Brain microvascular endothelial cell (primary cell): ENCODE results near the gene RHOBTB1.
A peak's percentile ranks its signal among the peaks of the same experiment; 100 is the strongest.

Experiments
- DNase-seq: peaks from one replicate; pipeline ENCODE4 v3.0.0-alpha.2; 2020
- H3K27ac ChIP-seq: fragments of 250-450 bp; sonication (Bioruptor Pico); 2 replicates; pipeline ENCODE4 v1.5.1; 2020; ENCODE audit warnings: mild to moderate bottlenecking, moderate library complexity
- H3K27me3 ChIP-seq: fragments of 250-450 bp; sonication (Bioruptor Pico); replicated peaks from 2 replicates; pipeline ENCODE4 v1.5.1; 2020; ENCODE audit warnings: mild to moderate bottlenecking
- H3K36me3 ChIP-seq: fragments of 250-450 bp; sonication (Bioruptor Pico); replicated peaks from 2 replicates; pipeline ENCODE4 v1.5.1; 2020; ENCODE audit warnings: mild to moderate bottlenecking
- H3K4me3 ChIP-seq: 2 replicates; pipeline ENCODE4 v1.5.1; 2011; ENCODE audit warnings: low read depth, mild to moderate bottlenecking, control low read depth, low read length, moderate library complexity
- CTCF ChIP-seq: IDR thresholded peaks from 2 replicates; pipeline ENCODE4 v1.5.1; 2011; ENCODE audit warnings: low read depth, mild to moderate bottlenecking, moderate library complexity, low read length, control low read depth, inconsistent platforms; ENCODE audit errors: missing control alignments
- in situ Hi-C: cut with HindIII; loops from 2 replicates; pipeline ENCODE4 v1.10.0; 2017; ENCODE audit warnings: low sequenced_read_pairs, low pct_ligation_motif_present

RHOBTB1 gene

DNA sequence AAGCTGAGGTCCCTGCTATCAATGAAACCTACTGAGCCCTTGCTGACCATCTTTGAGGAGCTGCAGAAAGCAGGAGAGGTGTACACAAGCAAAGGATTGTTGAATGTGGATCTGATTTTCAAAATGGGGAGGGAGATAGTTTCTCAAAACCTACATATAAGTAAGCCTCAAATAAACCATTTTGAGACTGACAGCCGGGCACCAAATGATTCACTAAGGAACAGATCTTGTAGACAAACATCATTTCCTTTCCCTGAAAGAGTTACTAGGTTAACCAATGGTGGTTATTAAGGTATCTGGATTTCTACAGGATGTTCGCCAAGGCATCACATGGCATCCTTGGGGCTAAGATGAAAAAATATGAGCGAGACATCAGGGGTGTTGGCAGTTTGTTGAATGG lies 24.5 kb upstream of the RHOBTB1 start:
- in situ Hi-C loops: no loop called here
- H3K4me3 ChIP-seq: no peak overlapping the region
- no peak for DNase-seq
- no peak overlapping the region for H3K27ac ChIP-seq
- H3K36me3 ChIP-seq: no peaks in the 10 kb centered on the region
- no peak for TF ChIP-seq CTCF
- H3K27me3 ChIP-seq: no peaks in the 10 kb centered on the region

- in situ Hi-C loops: no loop called here
- DNase-seq: no peak
Measured at GRCh38 chr10:60967854-60968484, 24.0 kb upstream of the RHOBTB1 start.

DNA sequence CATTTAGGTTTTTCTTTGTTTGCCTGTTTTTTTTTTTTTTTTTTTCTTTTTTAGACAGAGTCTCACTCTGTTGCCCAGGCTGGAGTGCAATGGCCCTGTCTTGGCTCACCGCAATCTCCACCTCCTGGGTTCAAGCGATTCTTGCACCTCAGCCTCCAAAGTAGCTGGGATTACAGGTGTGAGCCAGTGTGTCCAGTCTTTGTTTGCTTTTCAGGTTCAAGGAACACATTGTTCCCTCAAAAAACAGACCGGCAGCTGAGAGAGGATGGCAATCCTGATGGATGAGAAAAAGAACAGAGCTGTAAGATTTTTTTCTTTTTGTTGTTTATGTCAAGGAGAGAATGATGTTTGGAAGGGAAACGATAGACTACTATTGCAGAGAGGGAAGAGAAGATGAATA lies 23.3 kb upstream of the RHOBTB1 start:
- no peak for TF ChIP-seq CTCF
- DNase-seq: no peak
- Histone ChIP-seq H3K36me3 (no peaks in the 10 kb centered on the region), H3K27me3 (no peaks in the 10 kb centered on the region), H3K4me3 (no peak overlapping the region), H3K27ac (no peak overlapping the region)
- in situ Hi-C loops: no loop called here

More at GRCh38 chr10:60967854-60968484, 24.0 kb upstream of the RHOBTB1 start:
- no peak for TF ChIP-seq CTCF
- no peaks in the 10 kb centered on the region for H3K36me3 ChIP-seq
- H3K27me3 ChIP-seq: no peaks in the 10 kb centered on the region
- no peak overlapping the region for H3K4me3 ChIP-seq
- no peak overlapping the region for H3K27ac ChIP-seq

DNA sequence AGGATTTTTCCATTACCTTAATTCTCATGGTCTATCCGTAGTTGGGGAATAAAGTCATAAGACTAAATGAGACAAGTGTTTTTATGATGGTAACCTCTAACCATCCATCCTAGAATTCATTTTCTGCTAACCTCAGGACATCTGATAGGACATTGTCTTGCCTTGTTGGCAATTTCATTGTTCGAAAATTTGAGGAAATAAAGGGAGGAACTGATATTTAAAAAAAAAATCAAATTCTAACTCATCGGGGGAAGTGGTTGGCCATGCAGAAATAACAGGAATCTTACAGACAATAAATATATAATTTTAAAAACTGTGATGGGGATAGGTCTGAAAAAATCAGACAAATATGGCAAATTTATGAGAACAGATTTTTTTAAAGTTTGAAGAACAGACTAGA lies 21.7 kb upstream of the RHOBTB1 start:
- H3K27me3 ChIP-seq: no peaks in the 10 kb centered on the region
- DNase-seq: no peak
- H3K4me3 ChIP-seq: no peak overlapping the region
- no peak overlapping the region for H3K27ac ChIP-seq
- no peaks in the 10 kb centered on the region for H3K36me3 ChIP-seq
- TF ChIP-seq CTCF: no peak
- in situ Hi-C loops: no loop called here

- peak; percentile 83 for TF ChIP-seq CTCF
- in situ Hi-C loops: no loop called here
- H3K27ac ChIP-seq: peak overlapping the region; percentile 78
Measured at GRCh38 chr10:60964257-60965235, 20.6 kb upstream of the RHOBTB1 start.

More at GRCh38 chr10:60964257-60965235, 20.6 kb upstream of the RHOBTB1 start:
- DNase-seq: peak; percentile 66
- Histone ChIP-seq H3K4me3 (no peak overlapping the region), H3K36me3 (no peaks in the 10 kb centered on the region), H3K27me3 (no peaks in the 10 kb centered on the region)
